Pancreas (tissue), 10 donors: ENCODE data around the gene SGK2. TPM values are rescaled to one million over a fixed set of nuclear protein-coding genes. Genes with fewer than 3 reads are reported as not detected.

Experiments
- ATAC-seq, 4 donors: fragments of 200-7000 bp; cut with Tn5 transposase; one replicate each; pipeline versions ENCODE4 v1.8.0 to v1.9.1; 2020; ENCODE audit warnings: mild to moderate bottlenecking in 4 of 4, moderate library complexity in 4 of 4
- DNase-seq, 6 donors: peaks; one replicate each; pipeline ENCODE4 v3.0.0-alpha.2; 2020
- FAIRE-seq: peaks from 2 replicates; lab custom pipeline; 2012; peaks lifted over from hg19 to GRCh38; lab: Jason Lieb, UNC
- H3K27ac ChIP-seq, 4 donors: fragments of 200-600 bp; sonication (generic); 1 replicate in 3 of 4; 2 replicates in 1 of 4; pipeline versions ENCODE4 v1.5.0 to v1.8.0; 2020
- H3K27me3 ChIP-seq, 4 donors: fragments of 200-600 bp; one replicate each; pipeline ENCODE4 v1.8.0; 2021
- H3K36me3 ChIP-seq, 3 donors: fragments of 200-600 bp; sonication (generic) in 1 of 3; one replicate each; pipeline versions ENCODE4 v1.5.0 to v1.8.0; 2020 to 2021
- H3K4me1 ChIP-seq, 3 donors: fragments of 200-600 bp; one replicate each; pipeline ENCODE4 v1.8.0; 2021
- H3K4me3 ChIP-seq, 4 donors: fragments of 200-600 bp; sonication (generic) in 2 of 4; one replicate each; pipeline versions ENCODE4 v1.5.0 to v1.8.0; 2020 to 2021
- H3K9me3 ChIP-seq, 4 donors: fragments of 200-600 bp; one replicate each; pipeline ENCODE4 v1.8.0; 2021
- WGBS, 2 donors: extraction: QIAGEN DNeasy Blood & Tissue Kit; methylation state at CpG; one replicate each; pipeline ENCODE4 v1.1.7; 2013; 5-methylcytosine and 5-hydroxymethylcytosine counted together
- intact Hi-C, 3 donors: fragments of 100-400 bp; cut with DNase I; formaldehyde crosslinking; loops; one replicate each; pipeline versions ENCODE4 v1.11.1 to v1.14.2; 2022
- polyA plus RNA-seq, 2 donors: library from polyadenylated mRNA; stranded (reverse); fragments of 200-250 nt; gene quantifications; one replicate each; pipeline ENCODE4 v1.2.3, GENCODE V29; 2013
- total RNA-seq, 6 donors: library from RNA; stranded (reverse); fragmentation: NEBNext Ultra II Directional in 4 of 6; extraction: Animal tissue kit (Norgen Biotek cat#: 25700) in 4 of 6; gene quantifications; one replicate each; pipeline versions ENCODE4 v1.2.1 to v1.2.4, GENCODE V29; 2021 to 2023
- TF ChIP-seq, protein P1 (sequence below), 4 donors: fragments of 200-600 bp; sonication (generic) in 3 of 4; IDR thresholded peaks; one replicate each; pipeline versions ENCODE4 v1.5.0 to v1.8.0; 2021; ENCODE audit warnings: antibody characterized with exemption in 4 of 4
- donor health status: healthy with polysubstance abuse.
- donor health status: DM: no; HTN: no; CAD: no; lungs with moderate emphysema.
- donor health status: DM: no; HTN: no; CAD: no.
- donor health status: control.
- donor health status: control.
- donor health status: Bipolar disorder and iron deficiency.
- donor health status: DM: yes; HTN: yes; CAD: no.
- donor health status: DM: no; HTN: no; CAD: no.
- donor health status: DM: no; HTN: no; CAD: no.
- donor health status: DM: yes; HTN: yes; CAD: no.

Gene SGK2
- total and polyA plus RNA-seq, 8 donors, result 10.8 to 21.6 (median 14.7) TPM

- no peak overlapping the region for H3K27ac ChIP-seq
- 63 to 64% methylated on average over 5 of the region's 5 CpGs for WGBS, 2 donors
- H3K9me3 ChIP-seq, result no peaks in the 10 kb centered on the region
- no peak for FAIRE-seq
- H3K4me1 ChIP-seq, result peaks cover 0 to 16% (median 6%) of the 10 kb centered on the region in 3 donors
- TF ChIP-seq, protein P1, sequence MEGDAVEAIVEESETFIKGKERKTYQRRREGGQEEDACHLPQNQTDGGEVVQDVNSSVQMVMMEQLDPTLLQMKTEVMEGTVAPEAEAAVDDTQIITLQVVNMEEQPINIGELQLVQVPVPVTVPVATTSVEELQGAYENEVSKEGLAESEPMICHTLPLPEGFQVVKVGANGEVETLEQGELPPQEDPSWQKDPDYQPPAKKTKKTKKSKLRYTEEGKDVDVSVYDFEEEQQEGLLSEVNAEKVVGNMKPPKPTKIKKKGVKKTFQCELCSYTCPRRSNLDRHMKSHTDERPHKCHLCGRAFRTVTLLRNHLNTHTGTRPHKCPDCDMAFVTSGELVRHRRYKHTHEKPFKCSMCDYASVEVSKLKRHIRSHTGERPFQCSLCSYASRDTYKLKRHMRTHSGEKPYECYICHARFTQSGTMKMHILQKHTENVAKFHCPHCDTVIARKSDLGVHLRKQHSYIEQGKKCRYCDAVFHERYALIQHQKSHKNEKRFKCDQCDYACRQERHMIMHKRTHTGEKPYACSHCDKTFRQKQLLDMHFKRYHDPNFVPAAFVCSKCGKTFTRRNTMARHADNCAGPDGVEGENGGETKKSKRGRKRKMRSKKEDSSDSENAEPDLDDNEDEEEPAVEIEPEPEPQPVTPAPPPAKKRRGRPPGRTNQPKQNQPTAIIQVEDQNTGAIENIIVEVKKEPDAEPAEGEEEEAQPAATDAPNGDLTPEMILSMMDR (IDR thresholded peaks at IDR 0.05), result no peak
- H3K27me3 ChIP-seq, result no peaks in the 10 kb centered on the region
- ATAC-seq, result no peak
- H3K4me3 ChIP-seq, result no peak overlapping the region
- H3K36me3 ChIP-seq, result no peaks in the 10 kb centered on the region
- intact Hi-C loops, result no loop called here
- no peak for DNase-seq
Measured at GRCh38 chr20:43542161-43542560, 16.7 kb upstream of the SGK2 start.

GRCh38 chr20:43542674-43543073 is 16.2 kb upstream of the SGK2 start:
- ATAC-seq, result no peak
- no peaks in the 10 kb centered on the region for H3K36me3 ChIP-seq
- 78 to 80% methylated on average over 4 of the region's 4 CpGs for WGBS, 2 donors
- H3K27ac ChIP-seq, result no peak overlapping the region
- no peak for FAIRE-seq
- peaks cover 0 to 16% (median 6%) of the 10 kb centered on the region in 3 donors for H3K4me1 ChIP-seq
- no peaks in the 10 kb centered on the region for H3K9me3 ChIP-seq
- DNase-seq, result no peak
- H3K27me3 ChIP-seq, result no peaks in the 10 kb centered on the region
- TF ChIP-seq, protein P1 (IDR thresholded peaks at IDR 0.05), result no peak
- H3K4me3 ChIP-seq, result no peak overlapping the region
- intact Hi-C loops, result no loop called here

DNA sequence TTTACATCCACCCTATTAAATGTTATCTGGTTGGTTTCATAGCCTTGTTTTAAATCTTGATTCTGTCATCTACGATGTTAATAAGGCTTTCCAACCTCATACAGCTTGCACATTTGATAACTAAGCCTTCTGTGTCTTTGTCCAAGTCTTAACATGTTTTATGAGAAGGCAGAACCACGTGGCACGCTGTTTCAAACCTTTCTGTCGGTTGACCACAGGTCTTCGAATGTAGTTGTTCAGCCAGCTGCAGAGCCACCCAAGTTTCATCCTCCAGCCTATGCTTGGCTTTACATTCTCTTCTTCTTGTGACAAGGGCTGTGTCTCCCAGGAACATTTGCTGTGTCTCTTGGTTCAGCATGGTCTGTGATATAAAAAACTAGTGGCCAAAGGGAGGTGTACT is 15.7 kb upstream of the SGK2 start:
- TF ChIP-seq, protein P1 (IDR thresholded peaks at IDR 0.05), result no peak
- no peak overlapping the region for H3K4me3 ChIP-seq
- H3K27ac ChIP-seq, result no peak overlapping the region
- no peaks in the 10 kb centered on the region for H3K27me3 ChIP-seq
- DNase-seq (no peak), FAIRE-seq (no peak), ATAC-seq (no peak)
- H3K9me3 ChIP-seq, result no peaks in the 10 kb centered on the region
- WGBS, 2 donors, result 88 to 91% methylated on average over 5 of the region's 5 CpGs
- H3K36me3 ChIP-seq, result no peaks in the 10 kb centered on the region
- peaks cover 0 to 14% (median 6%) of the 10 kb centered on the region in 3 donors for H3K4me1 ChIP-seq
- intact Hi-C loops, result no loop called here

DNA sequence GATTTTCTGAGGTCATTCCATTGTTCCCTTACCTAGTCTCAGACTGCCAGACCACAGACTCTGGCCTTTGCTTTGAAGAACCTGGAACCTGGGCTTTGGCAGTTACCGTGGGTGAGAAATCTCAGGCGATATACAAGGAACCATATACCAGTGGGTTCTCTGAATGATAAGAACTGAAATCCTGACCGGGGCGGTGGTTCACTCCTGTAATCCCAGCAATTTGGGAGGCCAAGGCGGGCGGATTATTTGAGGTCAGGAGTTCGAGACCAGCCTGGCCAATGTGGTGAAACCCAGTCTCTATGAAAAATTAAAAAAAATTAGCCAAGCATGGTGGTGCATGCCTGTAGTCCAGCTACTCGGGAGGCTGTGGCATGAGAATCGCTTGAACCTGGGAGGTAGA is 14.3 kb upstream of the SGK2 start:
- FAIRE-seq, result no peak
- H3K4me3 ChIP-seq, result no peak overlapping the region
- H3K9me3 ChIP-seq, result no peaks in the 10 kb centered on the region
- DNase-seq, result no peak
- H3K4me1 ChIP-seq, result peaks cover 0 to 3% (median 0%) of the 10 kb centered on the region in 3 donors
- WGBS, 2 donors, result 89 to 92% methylated on average over 9 of the region's 9 CpGs
- TF ChIP-seq, protein P1 (IDR thresholded peaks at IDR 0.05), result no peak
- no peak for ATAC-seq
- H3K36me3 ChIP-seq, result no peaks in the 10 kb centered on the region
- H3K27ac ChIP-seq, result no peak overlapping the region
- intact Hi-C loops, result no loop called here
- no peaks in the 10 kb centered on the region for H3K27me3 ChIP-seq

DNA sequence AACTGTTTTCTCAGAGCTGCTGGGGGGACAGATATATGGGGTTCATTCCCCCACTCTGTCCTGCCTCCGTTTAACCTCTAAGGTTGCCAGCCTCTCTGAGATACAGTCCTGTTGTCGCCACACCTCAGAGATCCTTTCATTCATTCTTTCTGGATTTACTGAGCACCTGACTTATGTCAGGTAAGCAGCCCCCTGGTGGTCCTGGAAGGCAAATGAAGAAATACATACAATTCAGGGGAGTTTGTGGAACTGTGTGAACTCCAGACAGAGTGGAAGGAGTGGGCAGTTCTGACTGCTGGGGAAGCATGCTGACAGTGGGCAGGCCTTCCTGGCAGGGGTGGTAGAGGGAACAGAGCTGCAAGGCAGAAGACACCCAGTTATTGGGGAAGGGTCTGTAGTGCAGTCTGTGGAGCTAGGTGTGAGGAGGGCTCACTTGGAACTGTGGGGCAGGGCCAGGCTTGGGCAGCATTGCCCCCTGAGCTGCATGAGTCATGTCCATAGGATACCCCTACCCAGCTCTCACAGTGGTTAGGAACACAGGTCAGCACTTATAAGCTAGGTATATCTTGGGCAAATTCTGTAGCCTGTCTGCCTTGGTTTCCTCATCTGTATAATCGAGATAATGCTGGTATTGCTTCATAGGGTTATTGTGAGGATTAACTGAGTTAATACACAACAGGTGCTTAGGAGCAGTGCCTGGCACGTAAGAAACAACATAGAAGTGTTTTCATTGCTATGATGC is 12.8 kb upstream of the SGK2 start:
- intact Hi-C loops, result no loop called here
- FAIRE-seq, result no peak
- TF ChIP-seq, protein P1 (IDR thresholded peaks at IDR 0.05), result no peak

More for the DNA sequence above, 12.8 kb upstream of the SGK2 start:
- 88% methylated on average over 4 of the region's 4 CpGs for WGBS, 2 donors
- H3K9me3 ChIP-seq, result no peaks in the 10 kb centered on the region
- H3K27ac ChIP-seq, result no peak overlapping the region
- DNase-seq (no peak), ATAC-seq (no peak)
- no peaks in the 10 kb centered on the region for H3K27me3 ChIP-seq
- H3K4me3 ChIP-seq, result no peak overlapping the region
- no peaks in the 10 kb centered on the region for H3K36me3 ChIP-seq
- H3K4me1 ChIP-seq, result no peaks in the 10 kb centered on the region
